Measurements from ENCODE around the gene CYP4F12. TPM values are rescaled to one million over a fixed set of nuclear protein-coding genes. Genes with fewer than 3 reads are reported as not detected.
"Not testable (repeated sequence)": the region's sequence is repeated elsewhere in the genome, so short reads cannot be mapped to it uniquely, and the experiment has no call there.

CYP4F12 gene
- total and polyA plus RNA-seq, 2 of the 4 experiments (the other 2 are of a cell fraction), result not detected

DNA sequence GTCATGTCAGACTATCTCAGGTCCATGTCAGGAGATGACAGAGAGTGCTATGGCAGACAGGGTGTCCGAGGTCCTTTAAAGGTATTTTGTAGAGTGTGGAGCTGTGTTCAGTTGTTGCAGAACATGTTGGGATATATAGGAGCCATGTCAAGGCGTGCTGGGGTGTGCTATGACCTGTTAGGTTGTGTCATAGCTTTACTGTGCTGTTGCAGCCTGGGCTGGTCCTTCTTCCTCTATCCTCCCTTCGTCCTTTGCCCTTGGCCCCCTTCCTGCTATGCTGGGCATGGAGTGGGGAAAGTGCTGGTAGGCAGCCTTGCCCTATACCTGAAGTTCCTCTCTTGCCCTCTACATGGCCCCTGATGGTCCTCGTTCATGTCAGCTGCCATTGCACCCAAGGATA lies 7.0 kb downstream of the CYP4F12 start:
- H2AFZ ChIP-seq (replicated peaks; ENCODE audit: low read length, poor library complexity); H3K4ac ChIP-seq (ENCODE audit: low read depth, low read length); CTCF ChIA-PET; H3K56ac ChIP-seq (ENCODE audit: extremely low read depth, insufficient read depth, low read length); H3K4me2 ChIP-seq (ENCODE audit: low read depth, low read length); H3K36me3 ChIP-seq (ENCODE audit: control insufficient read depth, insufficient read depth, low read length); H2BK20ac ChIP-seq (ENCODE audit: low read depth, low read length); H3K4me3 ChIP-seq (ENCODE audit: insufficient read depth, low read depth, low read length); H3K27me3 ChIP-seq (ENCODE audit: control insufficient read depth, insufficient read depth, low read length); POLR2A ChIA-PET (ENCODE audit: unreplicated experiment); H4K8ac ChIP-seq (ENCODE audit: low read depth in 2 of 2, low read length in 2 of 2); DNase-seq; intact Hi-C loops (cut with micrococcal nuclease); dilution Hi-C loops (cut with HindIII; ENCODE audit: low sequenced_read_pairs, unreplicated experiment); H3K23ac ChIP-seq (ENCODE audit: low read depth, low read length); H2AK5ac ChIP-seq (ENCODE audit: low read depth, low read length); H2BK120ac ChIP-seq (ENCODE audit: low read depth, low read length); H4K20me1 ChIP-seq (ENCODE audit: insufficient read depth, low read length); H3K9ac ChIP-seq (ENCODE audit: low read depth, low read length); BruUV-seq (replicated peaks); H2AK9ac ChIP-seq (replicated peaks; ENCODE audit: low read depth, low read length, poor library complexity); ATAC-seq (ENCODE audit: low read depth); H3K14ac ChIP-seq (replicated peaks; ENCODE audit: low read depth, low read length); H2BK5ac ChIP-seq (ENCODE audit: low read depth, low read length, poor library complexity, severe bottlenecking); H3K9me1 ChIP-seq (ENCODE audit: insufficient read depth, low read length); H3K18ac ChIP-seq (ENCODE audit: low read depth, low read length); H2BK15ac ChIP-seq (ENCODE audit: low read depth, low read length); H3K4me1 ChIP-seq (ENCODE audit: control insufficient read depth, insufficient read depth, low read length); H4K5ac ChIP-seq (ENCODE audit: low read depth, low read length); H4K91ac ChIP-seq (ENCODE audit: insufficient read depth, low read depth, low read length); H3K27ac ChIP-seq (ENCODE audit: insufficient read depth, low read length); H3K79me1 ChIP-seq (ENCODE audit: low read depth in 1 of 2, low read length in 2 of 2): not testable (repeated sequence)
- in situ Hi-C loops (cut with MboI; ENCODE audit: low sequenced_read_pairs), result loop anchor here (10.0 kb wide), 1 partner anchor 95 kb away; no protein-coding TSS in a partner anchor
- peaks cover 16% of the 10 kb centered on the region for H3K9me3 ChIP-seq (ENCODE audit: control insufficient read depth, insufficient read depth, low read length)
- WGBS, 2 experiments (ENCODE audit: extremely low coverage in 2 of 2, insufficient read length in 1 of 2), result no CpG with 5 or more reads among the region's 4 CpGs

Measured in IMR-90 (cell line).